ENCODE data around the gene MDGA2. TPM values are rescaled to one million over a fixed set of nuclear protein-coding genes. Genes with fewer than 3 reads are reported as not detected.

Gene MDGA2
- total and polyA plus RNA-seq, 9 of the 15 experiments (the other 6 are each of a cell fraction or from before 2014, with no cell fraction given), result 0.01 to 0.18 (median 0.03) TPM; not detected in 5

DNA sequence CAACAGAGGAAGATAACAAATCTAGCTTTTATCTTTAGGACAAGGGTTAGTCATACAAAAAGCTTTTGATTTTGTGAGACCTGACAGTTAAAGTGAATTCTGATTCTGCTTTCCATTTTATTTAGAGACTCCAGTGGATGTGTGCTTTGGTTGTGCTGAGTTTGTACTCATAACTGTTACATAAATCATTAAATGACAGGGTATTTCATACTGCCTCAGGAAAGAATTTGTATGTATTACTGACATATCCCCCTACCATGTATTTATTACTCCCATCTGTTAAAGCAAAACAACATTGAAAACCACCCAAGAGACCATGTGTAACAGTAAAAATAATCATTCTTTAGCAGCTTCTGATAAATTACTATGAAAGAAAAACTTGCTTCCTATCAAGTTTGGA, 780.9 kb downstream of the MDGA2 start:
- intact Hi-C loops (cut with micrococcal nuclease) (no loop called here), in situ Hi-C loops (cut with MboI) (no loop called here)
- Histone ChIP-seq H3K9me3 (replicated peaks; ENCODE audit: control insufficient read depth, insufficient read depth, low read depth, low read length) (no peaks in the 10 kb centered on the region), H3K4me1 (replicated peaks in 1 of 2; ENCODE audit: control insufficient read depth in 2 of 2, insufficient read depth in 2 of 2, low read length in 2 of 2) (no peaks in the 10 kb centered on the region), H3K4me3 (no peak overlapping the region), H3K27ac (ENCODE audit: extremely low read depth, low read depth, low read length) (no peak overlapping the region), H3K36me3 (ENCODE audit: control insufficient read depth, insufficient read depth, low read length) (no peaks in the 10 kb centered on the region), H3K79me2 (ENCODE audit: control insufficient read depth, insufficient read depth, low read length) (no peaks in the 10 kb centered on the region), H3K27me3 (ENCODE audit: control insufficient read depth in 2 of 2, insufficient read depth in 2 of 2, low read length in 2 of 2) (no peaks in the 10 kb centered on the region), H3K4me2 (ENCODE audit: insufficient read depth, low read length) (no peak overlapping the region), H3K9ac (ENCODE audit: insufficient read depth in 1 of 2, low read depth in 2 of 2, low read length in 2 of 2) (no peak overlapping the region), H2AFZ (ENCODE audit: low read depth, low read length) (no peak overlapping the region), H3K9me1 (ENCODE audit: control insufficient read depth, insufficient read depth, low read length) (no peaks in the 10 kb centered on the region), H4K20me1 (replicated peaks; ENCODE audit: control insufficient read depth, insufficient read depth, low read length) (no peaks in the 10 kb centered on the region)
- ChIA-PET CTCF (ENCODE audit: low intra/inter-chr PET ratio) (no interaction called here), POLR2A (no interaction called here)
- DNase-seq (ENCODE audit: extremely low read depth in 1 of 4, low spot score in 3 of 4), result no peak
- BruUV-seq (replicated peaks), result no TSS peak
- TF ChIP-seq NBN (IDR thresholded peaks at IDR 0.05; ENCODE audit: low read depth) (no peak), ESRRB (CRISPR knock-in tag; IDR thresholded peaks at IDR 0.05; ENCODE audit: borderline replicate concordance) (no peak), ZNF77 (CRISPR knock-in tag; IDR thresholded peaks at IDR 0.05) (no peak), ZNF445 (CRISPR knock-in tag; IDR thresholded peaks at IDR 0.05; ENCODE audit: low read depth) (no peak), SMARCE1 (IDR thresholded peaks at IDR 0.05) (no peak), STAG1 (CRISPR knock-in tag; IDR thresholded peaks at IDR 0.05; ENCODE audit: borderline replicate concordance) (no peak), NUFIP1 (IDR thresholded peaks at IDR 0.05; ENCODE audit: partially characterized antibody) (no peak), ASH1L (IDR thresholded peaks at IDR 0.05; ENCODE audit: borderline replicate concordance, low read depth, partially characterized antibody) (no peak)
- TF ChIP-seq, protein P1, sequence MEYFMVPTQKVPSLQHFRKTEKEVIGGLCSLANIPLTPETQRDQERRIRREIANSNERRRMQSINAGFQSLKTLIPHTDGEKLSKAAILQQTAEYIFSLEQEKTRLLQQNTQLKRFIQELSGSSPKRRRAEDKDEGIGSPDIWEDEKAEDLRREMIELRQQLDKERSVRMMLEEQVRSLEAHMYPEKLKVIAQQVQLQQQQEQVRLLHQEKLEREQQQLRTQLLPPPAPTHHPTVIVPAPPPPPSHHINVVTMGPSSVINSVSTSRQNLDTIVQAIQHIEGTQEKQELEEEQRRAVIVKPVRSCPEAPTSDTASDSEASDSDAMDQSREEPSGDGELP (CRISPR knock-in tag; IDR thresholded peaks at IDR 0.05; ENCODE audit: borderline replicate concordance), result no peak
- TF ChIP-seq, protein P2, sequence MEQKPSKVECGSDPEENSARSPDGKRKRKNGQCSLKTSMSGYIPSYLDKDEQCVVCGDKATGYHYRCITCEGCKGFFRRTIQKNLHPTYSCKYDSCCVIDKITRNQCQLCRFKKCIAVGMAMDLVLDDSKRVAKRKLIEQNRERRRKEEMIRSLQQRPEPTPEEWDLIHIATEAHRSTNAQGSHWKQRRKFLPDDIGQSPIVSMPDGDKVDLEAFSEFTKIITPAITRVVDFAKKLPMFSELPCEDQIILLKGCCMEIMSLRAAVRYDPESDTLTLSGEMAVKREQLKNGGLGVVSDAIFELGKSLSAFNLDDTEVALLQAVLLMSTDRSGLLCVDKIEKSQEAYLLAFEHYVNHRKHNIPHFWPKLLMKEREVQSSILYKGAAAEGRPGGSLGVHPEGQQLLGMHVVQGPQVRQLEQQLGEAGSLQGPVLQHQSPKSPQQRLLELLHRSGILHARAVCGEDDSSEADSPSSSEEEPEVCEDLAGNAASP (IDR thresholded peaks at IDR 0.05), result no peak
- TF ChIP-seq, protein P3, sequence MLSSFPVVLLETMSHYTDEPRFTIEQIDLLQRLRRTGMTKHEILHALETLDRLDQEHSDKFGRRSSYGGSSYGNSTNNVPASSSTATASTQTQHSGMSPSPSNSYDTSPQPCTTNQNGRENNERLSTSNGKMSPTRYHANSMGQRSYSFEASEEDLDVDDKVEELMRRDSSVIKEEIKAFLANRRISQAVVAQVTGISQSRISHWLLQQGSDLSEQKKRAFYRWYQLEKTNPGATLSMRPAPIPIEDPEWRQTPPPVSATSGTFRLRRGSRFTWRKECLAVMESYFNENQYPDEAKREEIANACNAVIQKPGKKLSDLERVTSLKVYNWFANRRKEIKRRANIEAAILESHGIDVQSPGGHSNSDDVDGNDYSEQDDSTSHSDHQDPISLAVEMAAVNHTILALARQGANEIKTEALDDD (IDR thresholded peaks at IDR 0.05), result no peak
- ATAC-seq, result no peak
- no peak for FAIRE-seq

Data from K562 (cell line).